K562 (cell line): ENCODE results near the gene STK24. TPM values are rescaled to one million over a fixed set of nuclear protein-coding genes. Genes with fewer than 3 reads are reported as not detected.

Experiments used
- ADNP ChIP-seq: fragments of 200-800 bp; sonication (Bioruptor generic); IDR thresholded peaks from 2 replicates; pipeline ENCODE4 v1.6.1; 2016; ENCODE audit warnings: missing genetic modification characterization, missing compliant biosample characterization
- CBFA2T2 ChIP-seq: fragments of 450-650 bp; conservative IDR thresholded peaks from 2 replicates; pipeline ENCODE4 v1.6.1; 2017; ENCODE audit warnings: mild to moderate bottlenecking
- CBFA2T3 ChIP-seq: fragments of 450-650 bp; IDR thresholded peaks from 2 replicates; pipeline ENCODE4 v1.6.1; 2017
- ELF1 ChIP-seq: fragments of 200-800 bp; sonication (Bioruptor generic); IDR thresholded peaks from 2 replicates; pipeline ENCODE4 v1.6.1; 2016; ENCODE audit warnings: missing genetic modification characterization, missing compliant biosample characterization
- ETV5 ChIP-seq: sonication (generic); formaldehyde crosslinking; IDR thresholded peaks from 2 replicates; pipeline ENCODE4 v1.4.0; 2020; ENCODE audit warnings: low read depth, mild to moderate bottlenecking, missing genetic modification reagents
- FOXK2 ChIP-seq, 2 experiments: fragments of 450-650 bp; IDR thresholded peaks in 1 of 2; conservative IDR thresholded peaks in 1 of 2; 2 replicates each; pipeline ENCODE4 v1.6.1; 2016; ENCODE audit warnings: low read depth in 2 of 2, mild to moderate bottlenecking in 1 of 2
- HNRNPL ChIP-seq: fragments of 200-400 bp; formaldehyde crosslinking; IDR thresholded peaks from 2 replicates; pipeline ENCODE4 v1.6.1; 2017; ENCODE audit warnings: low read depth, mild to moderate bottlenecking, low read length
- IRF9 ChIP-seq: fragments of 450-650 bp; IDR thresholded peaks from 2 replicates; pipeline ENCODE4 v1.6.1; 2016; ENCODE audit warnings: missing biosample characterization, missing genetic modification characterization
- KAT8 ChIP-seq: fragments of 450-650 bp; IDR thresholded peaks from 2 replicates; pipeline ENCODE4 v1.6.1; 2016; ENCODE audit warnings: low read depth, mild to moderate bottlenecking
- NEUROD1 ChIP-seq: fragments of 150-350 bp; IDR thresholded peaks from 2 replicates; pipeline ENCODE4 v1.6.1; 2014; ENCODE audit warnings: borderline replicate concordance, low read length, low read depth; ENCODE audit not compliant: partially characterized antibody
- PHF8 ChIP-seq: fragments of 200-600 bp; sonication (generic); IDR thresholded peaks from 2 replicates; pipeline ENCODE4 v1.6.1; 2012; ENCODE audit warnings: mixed run types, mild to moderate bottlenecking, inconsistent platforms, low read length, moderate library complexity, borderline replicate concordance
- POLR2G ChIP-seq: fragments of 200-400 bp; formaldehyde crosslinking; IDR thresholded peaks from 2 replicates; pipeline ENCODE4 v1.6.1; 2017; ENCODE audit warnings: low read depth, mild to moderate bottlenecking, antibody characterized with exemption, low read length, moderate library complexity
- SRSF7 ChIP-seq: fragments of 200-400 bp; formaldehyde crosslinking; optimal IDR thresholded peaks from 2 replicates; pipeline ENCODE3; 2017; ENCODE audit warnings: mild to moderate bottlenecking, low read depth, low read length
- TSC22D4 ChIP-seq: fragments of 450-650 bp; IDR thresholded peaks from 2 replicates; pipeline ENCODE4 v1.6.1; 2016; ENCODE audit warnings: missing genetic modification characterization, missing biosample characterization, control low read depth
- ZBTB1 ChIP-seq: sonication (generic); formaldehyde crosslinking; IDR thresholded peaks from 2 replicates; pipeline ENCODE4 v1.8.1; 2023; ENCODE audit warnings: missing genetic modification reagents, low read depth, mild to moderate bottlenecking, borderline replicate concordance
- ZBTB11 ChIP-seq, 3 experiments: fragments of 200-800 bp in 1 of 3; fragments of 250-450 bp in 1 of 3; fragments of 450-650 bp in 1 of 3; sonication (Bioruptor Pico) in 1 of 3; sonication (Bioruptor generic) in 1 of 3; formaldehyde crosslinking in 1 of 3; IDR thresholded peaks; 2 replicates each; pipeline versions ENCODE4 v1.6.1 to v1.8.0; 2016 to 2022; ENCODE audit warnings: mild to moderate bottlenecking in 2 of 3, missing genetic modification characterization in 2 of 3, missing compliant biosample characterization in 1 of 3, moderate library complexity in 1 of 3
- ZBTB17 ChIP-seq: fragments of 450-650 bp; formaldehyde crosslinking; IDR thresholded peaks from 2 replicates; pipeline ENCODE4 v1.4.0; 2020; ENCODE audit warnings: mild to moderate bottlenecking
- ZEB2 ChIP-seq: fragments of 450-650 bp; IDR thresholded peaks from 2 replicates; pipeline ENCODE4 v1.6.1; 2016
- ZFP36 ChIP-seq: fragments of 150-350 bp; IDR thresholded peaks from 2 replicates; pipeline ENCODE4 v1.6.1; 2018; ENCODE audit warnings: low read length, low read depth; ENCODE audit not compliant: partially characterized antibody
- ZNF165 ChIP-seq: fragments of 250-450 bp; sonication (Bioruptor Pico); IDR thresholded peaks from 2 replicates; pipeline ENCODE4 v1.4.0; 2020; ENCODE audit warnings: borderline replicate concordance
- ZNF445 ChIP-seq: fragments of 250-450 bp; sonication (Bioruptor Pico); IDR thresholded peaks from 2 replicates; pipeline ENCODE4 v1.4.0; 2020; ENCODE audit warnings: low read depth, mild to moderate bottlenecking, moderate library complexity
- ZNF644 ChIP-seq: fragments of 200-800 bp; sonication (Bioruptor generic); IDR thresholded peaks from 2 replicates; pipeline ENCODE4 v1.6.1; 2016; ENCODE audit warnings: low read depth, missing genetic modification characterization, missing compliant biosample characterization
- polyA plus RNA-seq, 8 experiments: library from polyadenylated mRNA; depleted of rRNA in 4 of 8; stranded (reverse) in 5 of 8; unstranded in 3 of 8; fragments of >200 nt; fragmentation: Nextera tagmentation in 2 of 8; fragmentation: Illumina TruSeq in 1 of 8; extraction: Ambion mirVana in 2 of 8; extraction: Trizol in 1 of 8; gene quantifications; 2 replicates each; pipeline versions ENCODE4 v1.2.1 to v1.2.3, GENCODE V29; 2011 to 2014; ENCODE audit warnings: inconsistent platforms in 1 of 8, missing spikeins in 1 of 8
- total RNA-seq, 7 experiments: library from RNA; depleted of rRNA in 6 of 7; stranded (reverse); fragments of >200 nt in 6 of 7; fragmentation: Illumina TruSeq in 2 of 7; extraction: Trizol in 2 of 7; gene quantifications; 2 replicates each; pipeline versions ENCODE4 v1.2.1 to v1.2.3, GENCODE V29; 2011 to 2021; ENCODE audit warnings: low replicate concordance in 1 of 7

STK24 gene
- total and polyA plus RNA-seq, 9 of the 15 experiments (the other 6 are each of a cell fraction or from before 2014, with no cell fraction given), result 3.8 to 78.4 (median 28.2) TPM

GRCh38 chr13:98476538-98476966, 100.4 kb downstream of the STK24 start (continued):
- peak in 2 of 3 experiments; percentile 12 to 80; a peak in 2 of 6 replicates for TF ChIP-seq ZBTB11 (CRISPR knock-in tag; IDR thresholded peaks at IDR 0.05)
- TF ChIP-seq ADNP (tag), result no peak
- TF ChIP-seq NEUROD1, result peak; percentile 29
- TF ChIP-seq TSC22D4 (tag), result no peak
- no peak for TF ChIP-seq KAT8
- no peak for TF ChIP-seq SRSF7
- TF ChIP-seq CBFA2T3, result peak; percentile 37; the same call in 1 of the 2 replicates
- no peak for TF ChIP-seq ZNF165 (CRISPR knock-in tag)
- TF ChIP-seq ELF1, result peak; percentile 51; the same call in 1 of the 2 replicates
- no peak for TF ChIP-seq PHF8
- TF ChIP-seq ZNF445 (CRISPR knock-in tag), result no peak
- no peak for TF ChIP-seq CBFA2T2
- no peak for TF ChIP-seq IRF9
- TF ChIP-seq HNRNPL, result no peak
- no peak for TF ChIP-seq ZNF644 (tag)
- TF ChIP-seq ETV5 (CRISPR knock-in tag), result peak; percentile 96
- TF ChIP-seq POLR2G, result peak; percentile 51; the same call in 1 of the 2 replicates
- TF ChIP-seq ZBTB1 (CRISPR knock-in tag), result peak; percentile 62; the same call in 1 of the 2 replicates
- TF ChIP-seq FOXK2 (conservative IDR thresholded peaks at IDR 0.05 in 1 of 2, IDR thresholded peaks at IDR 0.05 in 1 of 2; ENCODE audit: low read depth in 2 of 2), result no peak
- TF ChIP-seq ZBTB17, result no peak
- no peak for TF ChIP-seq ZFP36
- TF ChIP-seq ZEB2, result no peak
